ENCODE measurements around the gene ARL4D. TPM values are rescaled to one million over a fixed set of nuclear protein-coding genes. Genes with fewer than 3 reads are reported as not detected.

The ARL4D gene
- total and polyA plus RNA-seq, 2 donors (not counting 3 experiments of a cell fraction or from before 2014, with no cell fraction given) = 3.8 to 4.1 TPM

GRCh38 chr17:43400943-43401717 is 2.3 kb downstream of the ARL4D start:
- H3K4me3 ChIP-seq (replicated peaks in 1 of 3; ENCODE audit: insufficient read depth in 1 of 3, low read depth in 1 of 3, low read length in 3 of 3) = no peak overlapping the region
- peak overlapping the region; percentile 1 for H3K4me2 ChIP-seq (ENCODE audit: insufficient read depth, low read length)
- peaks cover 10% of the 10 kb centered on the region for H3K4me1 ChIP-seq (ENCODE audit: control insufficient read depth, extremely low read depth, insufficient read depth, low read length)
- no peaks in the 10 kb centered on the region for H3K9me1 ChIP-seq (replicated peaks; ENCODE audit: control insufficient read depth, extremely low read depth, insufficient read depth, low read length)
- TF ChIP-seq EZH2 (IDR thresholded peaks at IDR 0.05; ENCODE audit: borderline replicate concordance, low read depth, low read length, severe bottlenecking) (no peak), GATA2 (IDR thresholded peaks at IDR 0.05; ENCODE audit: insufficient read depth, insufficient read length, low read depth, low read length) (no peak), CTCF (IDR thresholded peaks at IDR 0.05; ENCODE audit: extremely low read depth in 1 of 2, insufficient read depth in 1 of 2, low read depth in 1 of 2, low read length in 2 of 2) (no peak), FOS (IDR thresholded peaks at IDR 0.05; ENCODE audit: borderline replicate concordance, insufficient read depth, low read length) (no peak), JUN (IDR thresholded peaks at IDR 0.05; ENCODE audit: borderline replicate concordance, insufficient read depth, insufficient read length, low read depth) (no peak), MYC (IDR thresholded peaks at IDR 0.05; ENCODE audit: low read depth, low read length) (no peak), POLR2AphosphoS5 (IDR thresholded peaks at IDR 0.05; ENCODE audit: insufficient read depth, low read depth, low read length) (no peak), POLR2A (IDR thresholded peaks at IDR 0.05; ENCODE audit: low read depth, low read length) (no peak), MAX (IDR thresholded peaks at IDR 0.05; ENCODE audit: insufficient read depth, insufficient read length) (no peak)
- no peak overlapping the region for H3K9ac ChIP-seq (replicated peaks; ENCODE audit: extremely low read depth, insufficient read depth, low read length)
- H2AFZ ChIP-seq (ENCODE audit: low read depth, low read length) = no peak overlapping the region
- intact Hi-C loops (cut with micrococcal nuclease) = no loop called here
- H3K79me2 ChIP-seq (ENCODE audit: control insufficient read depth, insufficient read depth, low read length) = peaks cover 2% of the 10 kb centered on the region
- DNase-seq (ENCODE audit: low read depth, low spot score) (peak; percentile 27), FAIRE-seq (peak; percentile 74)
- BruUV-seq (replicated peaks) = no TSS peak
- CTCF ChIA-PET = interaction anchor here (0.6 to 18.8 kb wide), 4 partner anchors 9 to 79 kb away, joined by 3 to 434 read pairs (median 4); partner anchors contain the start of gene DHX8
- no peaks in the 10 kb centered on the region for H3K36me3 ChIP-seq (ENCODE audit: control insufficient read depth in 2 of 2, extremely low read depth in 1 of 2, insufficient read depth in 2 of 2, low read length in 2 of 2)
- no peaks in the 10 kb centered on the region for H3K27me3 ChIP-seq (ENCODE audit: control insufficient read depth in 2 of 2, insufficient read depth in 2 of 2, low read length in 2 of 2)
- no peak overlapping the region for H3K27ac ChIP-seq (ENCODE audit: insufficient read depth, low read depth, low read length)
- POLR2A ChIA-PET = interaction anchor here (0.6 to 1.6 kb wide), 2 partner anchors 33 to 95 kb away, joined by 3 to 6 read pairs; no protein-coding TSS in a partner anchor
- dilution Hi-C loops (cut with MboI; ENCODE audit: extremely low pct_ligation_motif_present, low sequenced_read_pairs) = no loop called here
- H4K20me1 ChIP-seq (replicated peaks; ENCODE audit: control insufficient read depth, extremely low read depth, insufficient read depth, low read length) = no peaks in the 10 kb centered on the region
- H3K9me3 ChIP-seq (replicated peaks; ENCODE audit: control insufficient read depth, insufficient read depth, low read length) = no peaks in the 10 kb centered on the region

All from endothelial cell of umbilical vein (primary cell).